Left kidney (tissue), 2 donors: ENCODE measurements around the gene DPH1. TPM values are rescaled to one million over a fixed set of nuclear protein-coding genes. Genes with fewer than 3 reads are reported as not detected.

Source experiments
- DNase-seq: peaks from one replicate; pipeline ENCODE4 v3.0.0-alpha.2; 2013
- polyA plus RNA-seq: library from polyadenylated mRNA; unstranded; fragments of 120-200 nt; gene quantifications from one replicate; pipeline ENCODE4 v1.2.1, GENCODE V29; 2013; ENCODE audit not compliant: insufficient read length

The DPH1 gene
- polyA plus RNA-seq, 1 donor, result 46.5 TPM

DNA sequence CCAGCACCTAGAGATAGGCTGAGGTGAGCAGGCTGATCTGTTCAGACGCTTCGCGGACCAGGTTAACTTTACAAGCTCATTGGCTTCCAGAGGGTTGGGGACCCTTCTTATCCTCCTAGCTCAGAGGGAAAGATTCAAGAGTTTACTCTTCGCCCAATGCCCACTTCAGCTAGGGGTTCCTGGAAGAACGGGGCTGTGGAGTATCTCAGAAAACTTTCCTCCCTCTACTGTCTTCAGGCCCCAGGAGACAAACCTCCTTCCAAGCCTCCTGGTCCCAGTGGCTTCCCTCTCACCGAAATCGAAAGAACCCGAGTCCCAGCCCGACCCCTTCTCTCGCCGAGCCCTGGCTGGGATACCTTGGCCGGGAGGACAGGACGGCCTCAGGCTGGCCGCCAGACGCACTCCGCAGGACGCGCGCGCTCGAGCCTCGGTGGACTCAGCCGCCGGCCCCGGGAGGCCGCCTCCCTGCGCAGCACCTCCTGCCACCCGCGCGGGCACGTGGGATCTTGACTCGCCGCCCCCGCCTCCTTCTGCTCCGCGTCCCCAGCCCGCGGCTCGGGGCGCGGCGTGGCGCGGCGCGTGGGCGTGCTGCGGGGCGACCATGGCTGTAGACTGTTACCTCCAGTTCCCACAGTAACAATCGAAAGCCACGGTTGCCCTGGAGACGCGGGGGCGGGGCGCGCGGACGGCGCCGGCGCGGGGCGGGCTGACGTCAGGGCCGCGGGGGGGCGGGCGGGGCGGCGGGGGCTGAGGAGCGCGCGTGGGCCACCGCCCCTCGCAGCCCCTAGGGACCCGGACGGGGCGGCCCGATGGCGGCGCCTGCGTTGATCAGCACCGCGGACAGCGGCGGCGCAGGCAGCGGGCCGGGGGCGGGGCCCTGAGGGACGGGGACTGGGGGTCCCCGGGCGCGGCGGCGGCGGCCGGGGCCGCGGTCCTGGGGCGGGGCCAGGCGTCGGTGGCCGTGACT, 19.7 kb downstream of the DPH1 start:
- peak; percentile 79 for DNase-seq

DNA sequence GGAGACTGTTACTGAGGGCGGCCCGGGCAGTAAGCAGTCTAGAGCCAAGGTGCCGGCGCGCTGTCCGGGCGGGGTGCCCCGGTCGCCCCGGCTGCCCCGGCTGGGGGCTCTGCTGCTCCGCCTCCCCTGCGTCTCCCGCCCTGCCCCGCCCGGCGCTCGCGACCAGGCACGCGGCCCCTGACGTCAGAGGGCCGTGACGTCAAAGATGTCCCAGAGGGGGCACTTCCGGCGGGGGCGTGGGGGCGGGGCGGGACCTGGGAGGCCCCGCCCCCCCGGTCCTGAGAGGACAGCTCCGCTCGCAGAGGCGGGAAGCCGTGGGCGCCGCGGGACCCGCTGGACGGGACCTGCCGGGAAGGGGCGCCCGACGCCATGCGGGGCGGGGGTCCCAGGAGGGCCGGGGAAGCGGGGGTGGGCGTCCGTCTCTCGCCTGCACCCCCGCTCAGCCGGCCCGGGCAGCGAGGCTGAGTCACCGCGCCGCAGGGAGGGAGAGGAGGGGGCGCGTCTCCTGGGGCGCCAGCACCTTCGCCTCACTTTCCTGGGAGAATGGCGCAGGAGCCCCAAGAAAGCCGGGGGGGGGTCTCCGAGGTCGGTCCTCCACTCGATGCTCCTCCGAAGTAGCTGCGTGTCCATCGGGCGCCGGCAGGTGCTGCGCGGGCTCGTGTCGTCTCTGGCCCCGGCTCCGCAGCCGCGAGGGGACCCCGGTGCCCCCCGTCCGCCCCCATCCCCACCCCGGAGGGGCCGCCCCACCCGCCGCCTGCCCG, 20.5 kb downstream of the DPH1 start:
- no peak for DNase-seq

DNA sequence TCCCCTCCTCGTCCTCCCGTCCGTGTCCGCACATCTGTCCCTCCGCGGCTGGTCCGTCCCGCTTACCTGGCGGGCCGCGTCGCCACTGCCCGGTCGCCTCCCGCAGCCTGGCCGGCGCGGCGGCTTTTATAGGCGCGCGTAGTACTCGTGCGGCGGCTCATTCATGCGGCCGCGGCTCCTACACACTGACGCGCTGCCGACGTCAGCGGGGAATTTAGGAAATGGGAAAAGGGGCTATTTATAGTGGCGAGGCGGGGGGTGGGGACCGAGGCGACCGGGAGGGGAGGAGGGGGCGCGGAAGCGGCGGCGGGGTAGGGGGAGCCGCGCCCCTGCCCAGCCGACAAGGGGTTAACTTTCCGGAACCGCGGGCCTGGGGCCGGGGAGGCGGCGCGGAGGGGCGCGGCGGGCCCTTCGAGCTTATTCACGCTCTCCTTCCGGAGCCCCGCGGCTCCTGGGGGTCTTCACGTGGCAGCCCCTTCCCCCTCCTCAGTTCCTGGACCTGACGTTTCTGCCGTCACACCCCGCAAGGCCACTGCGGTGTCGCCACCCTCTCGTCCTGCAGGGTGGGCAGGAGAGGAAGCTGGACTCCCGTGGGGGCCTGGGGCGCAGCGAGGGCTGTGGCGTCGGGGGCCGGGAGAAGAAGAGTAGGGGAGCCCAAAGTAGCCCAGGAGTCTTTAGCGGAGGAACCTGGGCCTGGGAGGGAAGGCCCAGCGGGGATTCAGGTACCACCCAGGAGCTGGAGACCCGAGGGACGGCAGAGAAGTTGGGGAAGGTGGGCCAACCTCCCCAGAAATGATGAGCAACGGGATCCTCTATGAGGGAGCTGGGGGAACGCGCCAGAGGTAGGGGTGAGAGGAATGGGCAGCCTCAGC, 21.3 kb downstream of the DPH1 start:
- DNase-seq, result no peak

DNA sequence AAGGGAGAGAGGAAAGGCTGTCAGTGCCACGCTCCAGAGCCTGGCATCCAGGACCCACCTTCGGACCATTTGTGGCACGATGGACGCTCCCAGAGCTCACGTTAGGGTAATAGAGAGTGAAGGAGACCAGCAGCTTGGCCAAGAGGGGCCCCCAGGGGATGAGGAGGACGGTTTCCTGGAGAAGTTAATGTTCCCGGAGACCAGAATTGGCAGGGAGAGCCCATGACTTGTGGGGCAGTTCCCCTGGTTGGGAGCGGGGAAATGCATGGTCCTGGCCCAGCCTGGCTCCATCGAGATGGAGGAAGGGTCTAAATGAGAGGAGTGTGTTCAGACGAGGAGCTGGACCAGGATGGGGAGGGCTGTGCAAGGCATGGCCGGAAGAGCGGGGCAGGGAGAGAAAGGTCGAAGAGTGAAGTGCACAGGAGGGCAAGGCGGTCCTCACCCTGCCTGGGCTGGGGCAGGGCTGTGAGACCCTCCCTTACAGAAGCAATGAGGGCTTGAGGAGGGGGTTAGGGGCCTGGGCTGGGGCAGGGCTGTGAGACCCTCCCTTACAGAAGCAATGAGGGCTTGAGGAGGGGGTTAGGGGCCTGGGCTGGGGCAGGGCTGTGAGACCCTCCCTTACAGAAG, 22.1 kb downstream of the DPH1 start:
- no peak for DNase-seq

DNA sequence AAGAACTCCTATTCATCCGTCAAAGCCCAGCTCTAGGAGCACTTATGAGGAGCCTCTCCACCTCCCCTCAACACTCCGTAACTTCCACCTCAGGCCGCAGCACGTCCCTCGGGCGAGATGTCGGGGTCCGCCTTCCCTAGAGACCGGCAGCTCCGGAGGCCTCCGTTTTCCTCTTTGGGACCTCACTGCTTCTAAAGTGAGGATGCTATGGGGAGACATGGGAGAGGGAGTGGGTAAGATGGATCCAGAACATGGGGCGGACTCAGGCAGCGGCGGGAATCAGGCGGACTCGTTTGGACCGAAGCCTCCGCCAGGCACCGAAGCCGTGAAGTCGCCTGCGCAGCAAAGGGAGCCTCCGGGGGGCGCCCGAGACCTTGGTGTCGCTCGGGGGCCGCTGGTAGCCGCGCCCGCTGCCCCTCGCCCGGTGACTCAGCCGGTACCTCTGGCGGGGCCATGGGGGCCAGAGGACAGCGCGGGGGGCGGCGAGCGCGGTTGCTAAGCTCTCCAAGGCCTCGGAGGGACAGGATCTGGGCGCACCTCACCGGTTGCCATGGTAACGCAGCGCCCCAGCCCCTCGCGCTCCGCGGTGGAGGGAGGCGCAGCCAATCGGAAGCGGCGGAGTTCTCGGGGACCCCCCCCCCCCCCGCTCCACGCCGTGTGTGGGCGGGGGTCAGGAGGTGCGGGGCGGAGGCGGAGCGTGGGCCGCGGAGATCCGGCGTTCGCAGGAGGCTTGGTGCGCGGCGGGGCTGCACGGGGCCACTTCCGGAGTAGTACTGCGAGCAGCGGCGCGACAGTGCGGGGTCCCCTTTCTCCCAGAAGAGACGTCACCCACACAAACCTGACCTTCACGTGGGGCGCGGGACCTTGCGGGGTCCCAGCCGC, 23.7 kb downstream of the DPH1 start:
- DNase-seq, result no peak

DNA sequence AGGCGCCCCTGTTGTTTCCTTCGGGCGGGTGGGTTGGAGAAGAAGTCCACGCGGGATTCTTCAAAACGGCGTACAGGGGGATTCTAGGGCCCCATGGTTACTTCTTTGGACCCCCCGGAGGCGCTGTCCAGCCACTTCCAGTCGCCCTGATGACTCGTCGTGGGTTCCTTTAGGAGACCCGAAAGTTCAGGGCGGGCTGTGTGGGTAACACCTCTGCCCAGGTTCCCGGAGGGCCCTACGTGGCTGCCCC, 24.2 kb downstream of the DPH1 start:
- DNase-seq, result no peak

DNA sequence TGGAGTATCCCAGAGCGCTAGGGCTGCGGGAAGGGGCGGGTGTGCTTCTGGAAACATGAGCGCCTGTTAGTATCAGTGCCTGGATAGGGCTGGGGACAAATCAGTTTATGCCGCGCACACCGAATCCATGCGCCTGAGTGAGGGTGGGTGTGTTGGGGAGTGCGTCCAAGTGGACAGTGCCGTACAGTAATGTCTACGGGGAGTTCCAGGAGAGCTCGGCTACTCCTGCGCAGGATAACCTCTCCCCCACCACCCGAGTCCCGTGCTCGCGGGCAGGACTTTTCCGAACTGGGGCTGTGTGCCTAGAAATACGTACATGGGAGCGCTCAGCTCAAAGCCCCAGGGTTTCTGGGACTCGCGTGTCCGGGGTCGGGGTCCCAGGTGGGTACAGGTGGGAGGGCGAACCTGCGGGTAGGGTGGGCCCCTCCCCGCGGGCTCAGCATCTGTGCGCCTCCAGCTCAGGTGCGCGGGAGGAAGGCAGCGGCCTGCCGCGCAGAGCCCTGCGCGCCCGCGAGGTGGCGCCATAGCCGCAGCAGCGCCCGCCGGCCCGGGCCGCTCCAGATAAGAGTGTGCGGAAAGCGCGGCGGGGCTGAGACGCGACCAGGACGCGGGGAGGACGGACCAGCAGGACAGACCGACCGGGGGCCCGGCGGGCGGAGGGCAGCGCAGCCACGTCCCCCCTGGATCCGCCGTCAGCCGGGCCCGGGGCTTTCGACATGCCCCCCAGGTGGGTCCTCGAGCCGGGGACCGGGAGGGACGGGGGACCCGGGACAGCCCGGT, 24.7 kb downstream of the DPH1 start, which contains the start of gene HIC1:
HIC1 (plus strand) TSS at position 592 of the 780 bp plus-strand sequence. CDS start 1,588 bp downstream, outside the sequence.
- no peak for DNase-seq

DNA sequence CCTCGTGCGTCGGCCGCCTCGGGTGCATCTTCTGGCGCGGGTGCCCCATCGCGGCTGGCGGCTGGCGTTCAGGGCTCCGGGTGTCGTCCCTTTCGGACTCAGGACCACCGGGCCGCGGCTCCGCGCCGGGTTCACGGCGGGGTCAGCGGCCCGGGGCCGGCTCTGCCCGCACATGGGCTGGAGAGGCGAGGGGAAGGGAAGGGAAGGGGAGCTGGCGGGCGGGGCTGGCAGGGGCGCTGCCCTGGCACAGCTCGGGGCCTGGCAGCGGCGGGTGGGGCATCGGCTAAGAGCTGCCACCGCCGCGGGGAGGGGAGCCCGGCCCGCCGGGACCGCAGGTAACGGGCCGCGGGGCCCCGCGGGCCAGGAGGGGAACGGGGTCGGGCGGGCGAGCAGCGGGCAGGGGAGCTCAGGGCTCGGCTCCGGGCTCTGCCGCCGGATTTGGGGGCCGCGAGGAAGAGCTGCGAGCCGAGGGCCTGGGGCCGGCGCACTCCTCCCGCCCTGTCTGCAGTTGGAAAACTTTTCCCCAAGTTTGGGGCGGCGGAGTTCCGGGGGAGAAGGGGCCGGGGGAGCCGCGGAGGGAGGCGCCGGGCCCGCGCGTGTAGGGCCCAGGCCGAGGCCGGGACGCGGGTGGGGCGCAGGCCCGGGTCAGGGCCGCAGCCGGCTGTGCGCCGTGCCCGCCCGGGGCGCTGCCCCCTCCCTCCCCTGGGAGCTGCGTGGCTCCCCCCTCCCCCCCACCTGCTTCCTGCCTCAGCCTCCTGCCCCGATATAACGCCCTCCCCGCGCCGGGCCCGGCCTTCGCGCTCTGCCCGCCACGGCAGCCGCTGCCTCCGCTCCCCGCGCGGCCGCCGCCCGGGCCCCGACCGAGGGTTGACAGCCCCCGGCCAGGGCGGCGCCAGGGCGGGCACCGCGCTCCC, 25.6 kb downstream of the DPH1 start:
- DNase-seq, result no peak

DNA sequence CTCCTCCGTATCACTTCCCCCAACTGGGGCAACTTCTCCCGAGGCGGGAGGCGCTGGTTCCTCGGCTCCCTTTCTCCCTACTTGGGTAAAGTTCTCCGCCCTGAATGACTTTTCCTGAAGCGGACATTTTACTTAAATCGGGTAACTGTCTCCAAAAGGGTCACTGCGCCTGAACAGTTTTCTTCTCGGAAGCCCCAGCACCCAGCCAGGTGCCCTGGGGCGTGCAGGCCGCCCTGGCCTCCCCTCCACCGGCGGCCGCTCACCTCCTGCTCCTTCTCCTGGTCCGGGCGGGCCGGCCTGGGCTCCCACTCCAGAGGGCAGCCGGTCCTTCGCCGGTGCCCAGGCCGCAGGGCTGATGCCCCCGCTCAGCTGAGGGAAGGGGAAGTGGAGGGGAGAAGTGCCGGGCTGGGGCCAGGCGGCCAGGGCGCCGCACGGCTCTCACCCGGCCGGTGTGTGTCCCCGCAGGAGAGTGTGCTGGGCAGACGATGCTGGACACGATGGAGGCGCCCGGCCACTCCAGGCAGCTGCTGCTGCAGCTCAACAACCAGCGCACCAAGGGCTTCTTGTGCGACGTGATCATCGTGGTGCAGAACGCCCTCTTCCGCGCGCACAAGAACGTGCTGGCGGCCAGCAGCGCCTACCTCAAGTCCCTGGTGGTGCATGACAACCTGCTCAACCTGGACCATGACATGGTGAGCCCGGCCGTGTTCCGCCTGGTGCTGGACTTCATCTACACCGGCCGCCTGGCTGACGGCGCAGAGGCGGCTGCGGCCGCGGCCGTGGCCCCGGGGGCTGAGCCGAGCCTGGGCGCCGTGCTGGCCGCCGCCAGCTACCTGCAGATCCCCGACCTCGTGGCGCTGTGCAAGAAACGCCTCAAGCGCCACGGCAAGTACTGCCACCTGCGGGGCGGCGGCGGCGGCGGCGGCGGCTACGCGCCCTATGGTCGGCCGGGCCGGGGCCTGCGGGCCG, 26.5 kb downstream of the DPH1 start:
- DNase-seq, result no peak

DNA sequence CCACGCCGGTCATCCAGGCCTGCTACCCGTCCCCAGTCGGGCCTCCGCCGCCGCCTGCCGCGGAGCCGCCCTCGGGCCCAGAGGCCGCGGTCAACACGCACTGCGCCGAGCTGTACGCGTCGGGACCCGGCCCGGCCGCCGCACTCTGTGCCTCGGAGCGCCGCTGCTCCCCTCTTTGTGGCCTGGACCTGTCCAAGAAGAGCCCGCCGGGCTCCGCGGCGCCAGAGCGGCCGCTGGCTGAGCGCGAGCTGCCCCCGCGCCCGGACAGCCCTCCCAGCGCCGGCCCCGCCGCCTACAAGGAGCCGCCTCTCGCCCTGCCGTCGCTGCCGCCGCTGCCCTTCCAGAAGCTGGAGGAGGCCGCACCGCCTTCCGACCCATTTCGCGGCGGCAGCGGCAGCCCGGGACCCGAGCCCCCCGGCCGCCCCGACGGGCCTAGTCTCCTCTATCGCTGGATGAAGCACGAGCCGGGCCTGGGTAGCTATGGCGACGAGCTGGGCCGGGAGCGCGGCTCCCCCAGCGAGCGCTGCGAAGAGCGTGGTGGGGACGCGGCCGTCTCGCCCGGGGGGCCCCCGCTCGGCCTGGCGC, 27.3 kb downstream of the DPH1 start:
- no peak for DNase-seq

DNA sequence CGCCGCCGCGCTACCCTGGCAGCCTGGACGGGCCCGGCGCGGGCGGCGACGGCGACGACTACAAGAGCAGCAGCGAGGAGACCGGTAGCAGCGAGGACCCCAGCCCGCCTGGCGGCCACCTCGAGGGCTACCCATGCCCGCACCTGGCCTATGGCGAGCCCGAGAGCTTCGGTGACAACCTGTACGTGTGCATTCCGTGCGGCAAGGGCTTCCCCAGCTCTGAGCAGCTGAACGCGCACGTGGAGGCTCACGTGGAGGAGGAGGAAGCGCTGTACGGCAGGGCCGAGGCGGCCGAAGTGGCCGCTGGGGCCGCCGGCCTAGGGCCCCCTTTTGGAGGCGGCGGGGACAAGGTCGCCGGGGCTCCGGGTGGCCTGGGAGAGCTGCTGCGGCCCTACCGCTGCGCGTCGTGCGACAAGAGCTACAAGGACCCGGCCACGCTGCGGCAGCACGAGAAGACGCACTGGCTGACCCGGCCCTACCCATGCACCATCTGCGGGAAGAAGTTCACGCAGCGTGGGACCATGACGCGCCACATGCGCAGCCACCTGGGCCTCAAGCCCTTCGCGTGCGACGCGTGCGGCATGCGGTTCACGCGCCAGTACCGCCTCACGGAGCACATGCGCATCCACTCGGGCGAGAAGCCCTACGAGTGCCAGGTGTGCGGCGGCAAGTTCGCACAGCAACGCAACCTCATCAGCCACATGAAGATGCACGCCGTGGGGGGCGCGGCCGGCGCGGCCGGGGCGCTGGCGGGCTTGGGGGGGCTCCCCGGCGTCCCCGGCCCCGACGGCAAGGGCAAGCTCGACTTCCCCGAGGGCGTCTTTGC, 28.0 kb downstream of the DPH1 start:
- no peak for DNase-seq

DNA sequence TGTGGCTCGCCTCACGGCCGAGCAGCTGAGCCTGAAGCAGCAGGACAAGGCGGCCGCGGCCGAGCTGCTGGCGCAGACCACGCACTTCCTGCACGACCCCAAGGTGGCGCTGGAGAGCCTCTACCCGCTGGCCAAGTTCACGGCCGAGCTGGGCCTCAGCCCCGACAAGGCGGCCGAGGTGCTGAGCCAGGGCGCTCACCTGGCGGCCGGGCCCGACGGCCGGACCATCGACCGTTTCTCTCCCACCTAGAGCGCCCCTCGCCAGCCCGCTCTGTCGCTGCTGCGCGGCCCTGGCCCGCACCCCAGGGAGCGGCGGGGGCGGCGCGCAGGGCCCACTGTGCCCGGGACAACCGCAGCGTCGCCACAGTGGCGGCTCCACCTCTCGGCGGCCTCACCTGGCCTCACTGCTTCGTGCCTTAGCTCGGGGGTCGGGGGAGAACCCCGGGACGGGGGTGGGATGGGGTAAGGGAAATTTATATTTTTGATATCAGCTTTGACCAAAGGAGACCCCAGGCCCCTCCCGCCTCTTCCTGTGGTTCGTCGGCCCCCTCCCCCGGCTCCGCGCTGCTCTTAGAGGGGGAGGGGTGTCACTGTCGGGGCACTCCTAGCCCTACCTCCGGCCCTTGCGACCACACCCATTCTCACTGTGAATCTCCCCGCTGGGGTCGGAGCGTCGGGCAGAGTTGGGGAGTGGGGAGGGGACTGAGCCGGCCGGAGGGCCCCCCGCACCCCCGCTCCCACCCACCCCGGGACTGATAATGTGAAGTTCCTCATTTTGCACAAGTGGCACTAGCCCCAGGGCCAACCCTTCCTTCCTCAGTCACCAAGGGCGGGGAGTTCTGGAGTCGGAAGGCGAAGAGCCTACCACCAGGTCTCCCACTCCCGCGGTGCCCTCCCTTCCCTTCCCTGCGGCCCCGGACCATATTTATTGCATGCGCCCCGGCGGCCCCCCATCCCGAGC, 28.9 kb downstream of the DPH1 start:
- DNase-seq, result no peak

DNA sequence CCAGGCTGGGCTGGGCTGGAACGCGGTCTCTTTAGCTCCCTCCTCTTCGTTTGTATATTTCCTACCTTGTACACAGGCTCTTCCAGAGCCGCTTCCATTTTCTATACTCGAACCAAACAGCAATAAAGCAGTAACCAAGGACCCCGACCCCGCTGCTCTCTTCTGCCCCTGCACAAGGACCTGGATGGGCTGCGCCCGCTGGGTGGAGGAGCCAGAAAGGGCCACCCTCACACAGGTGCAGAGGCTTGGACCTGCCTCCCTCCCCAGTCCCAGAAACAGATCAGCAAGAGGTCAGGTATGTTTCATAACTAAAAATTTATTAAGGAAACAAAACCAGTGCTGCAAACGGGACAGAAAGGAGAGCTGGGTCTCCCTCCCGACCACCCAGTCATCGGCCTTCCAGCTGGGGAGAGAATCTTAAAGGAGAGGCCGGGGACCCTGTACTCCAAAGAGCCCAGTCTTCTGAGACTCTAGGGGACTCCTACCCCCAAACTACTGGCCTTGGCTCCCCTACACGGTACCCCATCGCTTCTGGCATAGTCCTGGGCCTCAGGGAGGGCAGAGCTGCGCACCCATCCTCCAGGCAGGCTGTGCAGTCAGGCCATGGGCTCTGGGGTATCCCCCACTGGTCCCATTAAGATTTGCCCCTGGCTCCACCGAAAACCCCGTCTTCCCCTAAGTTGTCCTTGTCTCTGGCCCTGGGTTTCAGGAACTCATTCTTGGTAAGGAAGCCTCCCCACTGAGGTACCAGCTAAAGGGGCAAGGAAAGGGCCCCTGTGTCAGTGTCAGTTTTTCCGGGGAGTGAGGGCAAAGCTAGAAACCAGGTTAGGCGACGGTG, 29.8 kb downstream of the DPH1 start:
- DNase-seq, result no peak

DNA sequence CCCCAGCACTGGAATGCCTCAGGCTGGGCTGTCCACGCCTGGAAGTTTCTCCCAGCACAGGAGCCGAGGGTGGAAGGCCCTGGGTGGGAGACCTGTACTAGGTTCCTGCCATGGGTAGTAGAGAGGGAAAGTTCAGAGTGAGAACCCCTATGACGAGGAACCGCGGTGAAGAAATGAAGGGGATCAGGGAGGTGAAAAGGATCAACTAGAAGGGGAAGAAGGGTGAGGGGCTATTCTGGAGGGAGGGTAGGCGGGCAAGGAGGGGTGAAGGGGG, 30.4 kb downstream of the DPH1 start:
- DNase-seq, result no peak
